DND-41 (cell line): ENCODE data around the gene LY86.

Experiments
- ATAC-seq: fragments of 200-7000 bp; cut with Tn5 transposase; 3 replicates; pipeline ENCODE4 v1.9.1; 2021; ENCODE audit warnings: low read depth; ENCODE audit not compliant: insufficient read depth
- DNase-seq: peaks from one replicate; pipeline ENCODE4 v3.0.0-alpha.2; 2020
- H2AFZ ChIP-seq: 2 replicates; pipeline ENCODE4 v1.6.0; 2012; ENCODE audit warnings: low read depth, low read length
- H3K27ac ChIP-seq: 2 replicates; pipeline ENCODE4 v1.5.1; 2012; ENCODE audit warnings: low read length, inconsistent platforms
- H3K27me3 ChIP-seq: fragments of 200-600 bp; sonication (generic); 2 replicates; pipeline ENCODE4 v1.6.0; 2012; ENCODE audit warnings: low read length, mild to moderate bottlenecking, inconsistent platforms; ENCODE audit not compliant: insufficient read depth, poor library complexity
- H3K36me3 ChIP-seq: 2 replicates; pipeline ENCODE4 v1.5.1; 2012; ENCODE audit warnings: low read length, inconsistent platforms; ENCODE audit not compliant: insufficient read depth
- H3K4me1 ChIP-seq: 2 replicates; pipeline ENCODE4 v1.5.1; 2012; ENCODE audit warnings: mild to moderate bottlenecking, low read length; ENCODE audit not compliant: insufficient read depth
- H3K4me2 ChIP-seq: 2 replicates; pipeline ENCODE4 v1.6.0; 2012; ENCODE audit warnings: mild to moderate bottlenecking, moderate library complexity, low read length, inconsistent platforms; ENCODE audit not compliant: insufficient read depth
- H3K4me3 ChIP-seq, 2 experiments: fragments of 200-600 bp in 1 of 2; shearing (Covaris generic) in 1 of 2; 2 replicates each; pipeline ENCODE4 v1.5.1; 2012 to 2016; ENCODE audit warnings: inconsistent platforms in 2 of 2, low read length in 2 of 2, mild to moderate bottlenecking in 2 of 2, low read depth in 1 of 2, moderate library complexity in 1 of 2
- H3K79me2 ChIP-seq: 2 replicates; pipeline ENCODE4 v1.6.0; 2012; ENCODE audit warnings: low read length, inconsistent platforms; ENCODE audit not compliant: insufficient read depth
- H3K9ac ChIP-seq: 2 replicates; pipeline ENCODE4 v1.6.0; 2012; ENCODE audit warnings: low read depth, mild to moderate bottlenecking, inconsistent platforms, low read length, moderate library complexity
- H3K9me3 ChIP-seq: 2 replicates; pipeline ENCODE4 v1.5.1; 2012; ENCODE audit warnings: low read length, moderate library complexity, mild to moderate bottlenecking, inconsistent platforms; ENCODE audit not compliant: insufficient read depth, severe bottlenecking
- H4K20me1 ChIP-seq: 2 replicates; pipeline ENCODE4 v1.6.0; 2012; ENCODE audit warnings: low read length; ENCODE audit not compliant: insufficient read depth
- CTCF ChIP-seq: IDR thresholded peaks from 2 replicates; pipeline ENCODE4 v1.5.1; 2012; ENCODE audit warnings: borderline replicate concordance, low read length, moderate library complexity, mild to moderate bottlenecking; ENCODE audit not compliant: poor library complexity, severe bottlenecking; ENCODE audit errors: extremely low read depth
- EZH2 ChIP-seq: IDR thresholded peaks from 3 replicates; pipeline ENCODE4 v1.6.1; 2012; ENCODE audit warnings: borderline replicate concordance, low read depth, mild to moderate bottlenecking, moderate library complexity, low read length, inconsistent platforms; ENCODE audit not compliant: severe bottlenecking

Gene LY86

GRCh38 chr6:6543181-6543879 is 45.2 kb upstream of the LY86 start:
- H2AFZ ChIP-seq: no peak overlapping the region
- H3K27ac ChIP-seq: no peak overlapping the region
- TF ChIP-seq EZH2 (no peak), CTCF (no peak)
- no peaks in the 10 kb centered on the region for H3K79me2 ChIP-seq
- H3K36me3 ChIP-seq: no peaks in the 10 kb centered on the region
- ATAC-seq (no peak), DNase-seq (no peak)
- H3K9me3 ChIP-seq: no peaks in the 10 kb centered on the region
- no peak overlapping the region for H3K4me2 ChIP-seq
- no peak overlapping the region for H3K4me3 ChIP-seq
- H3K9ac ChIP-seq: no peak overlapping the region
- no peaks in the 10 kb centered on the region for H4K20me1 ChIP-seq
- H3K4me1 ChIP-seq: no peaks in the 10 kb centered on the region
- H3K27me3 ChIP-seq: peaks cover 12% of the 10 kb centered on the region

GRCh38 chr6:6545616-6546317 is 42.8 kb upstream of the LY86 start:
- no peaks in the 10 kb centered on the region for H3K4me1 ChIP-seq
- H3K79me2 ChIP-seq: no peaks in the 10 kb centered on the region
- no peak overlapping the region for H3K9ac ChIP-seq
- no peak overlapping the region for H3K4me3 ChIP-seq
- TF ChIP-seq CTCF: no peak
- no peak for TF ChIP-seq EZH2
- ATAC-seq (no peak), DNase-seq (no peak)
- H3K36me3 ChIP-seq: no peaks in the 10 kb centered on the region
- H3K27me3 ChIP-seq: peaks cover 8% of the 10 kb centered on the region
- no peaks in the 10 kb centered on the region for H4K20me1 ChIP-seq
- no peak overlapping the region for H3K27ac ChIP-seq
- H3K4me2 ChIP-seq: no peak overlapping the region
- no peaks in the 10 kb centered on the region for H3K9me3 ChIP-seq
- no peak overlapping the region for H2AFZ ChIP-seq

GRCh38 chr6:6546318-6547109 is 42.0 kb upstream of the LY86 start:
- no peaks in the 10 kb centered on the region for H3K4me1 ChIP-seq
- peak; percentile 34 for ATAC-seq
- no peak overlapping the region for H3K27ac ChIP-seq
- DNase-seq: no peak
- H3K9ac ChIP-seq: no peak overlapping the region
- no peak overlapping the region for H2AFZ ChIP-seq
- H3K27me3 ChIP-seq: peaks cover 5% of the 10 kb centered on the region
- no peaks in the 10 kb centered on the region for H4K20me1 ChIP-seq
- no peak for TF ChIP-seq CTCF
- TF ChIP-seq EZH2: no peak
- no peaks in the 10 kb centered on the region for H3K9me3 ChIP-seq
- no peak overlapping the region for H3K4me3 ChIP-seq
- no peaks in the 10 kb centered on the region for H3K79me2 ChIP-seq
- H3K4me2 ChIP-seq: no peak overlapping the region
- no peaks in the 10 kb centered on the region for H3K36me3 ChIP-seq
